K562 (cell line): ENCODE results near the gene ZBTB16. TPM values are rescaled to one million over a fixed set of nuclear protein-coding genes. Genes with fewer than 3 reads are reported as not detected.

Experiments used
- ATAC-seq: fragments of 200-7000 bp; cut with Tn5 transposase; 3 replicates; pipeline ENCODE4 v1.9.1; 2020; ENCODE audit warnings: moderate library complexity
- BruUV-seq: library from RNA; stranded (reverse); fragments of 400-500 nt; replicated peaks from 2 replicates; lab custom pipeline; 2021; lab: Mats Ljungman, UMichigan
- CTCF ChIA-PET: fragments of 300-600 bp; formaldehyde crosslinking; extraction: SDS; loops from one replicate; lab custom pipeline; 2021; ENCODE audit warnings: low intra/inter-chr PET ratio; lab: Yijun Ruan, JAX
- POLR2A ChIA-PET: fragments of 300-600, 350-650 bp; sonication (Branson Sonifier 250); formaldehyde crosslinking; extraction: SDS; loops from one replicate; lab custom pipeline; 2021; ENCODE audit warnings: antibody characterized with exemption, inconsistent platforms; lab: Yijun Ruan, JAX
- DNase-seq, 4 experiments: peaks; one replicate each; pipeline versions ENCODE4 v3.0.0 to v3.0.0-alpha.2; 2011 to 2018; ENCODE audit warnings: low spot score in 3 of 4, mixed read lengths in 3 of 4; ENCODE audit errors: extremely low read depth in 1 of 4
- FAIRE-seq: peaks from 2 replicates; lab custom pipeline; 2011; peaks lifted over from hg19 to GRCh38; lab: Jason Lieb, UNC
- H2AFZ ChIP-seq: 2 replicates; pipeline ENCODE4 v1.6.0; 2011; ENCODE audit warnings: low read depth, low read length, control low read depth, inconsistent platforms
- H3K27ac ChIP-seq: fragments of 200-600 bp; 3 replicates; pipeline ENCODE4 v1.8.0; 2011; ENCODE audit warnings: low read depth, mild to moderate bottlenecking, control low read depth, inconsistent platforms, low read length, moderate library complexity, mixed read lengths; ENCODE audit errors: extremely low read depth
- H3K27me3 ChIP-seq, 2 experiments: fragments of 300-600 bp in 1 of 2; 2 replicates in 1 of 2; 3 replicates in 1 of 2; pipeline versions ENCODE4 v1.6.0 to v1.8.0; 2011; ENCODE audit warnings: inconsistent platforms in 2 of 2, low read length in 2 of 2, mild to moderate bottlenecking in 1 of 2, mixed read lengths in 1 of 2, moderate library complexity in 1 of 2; ENCODE audit not compliant: control insufficient read depth in 2 of 2, insufficient read depth in 2 of 2
- H3K36me3 ChIP-seq: fragments of 300-600 bp; 3 replicates; pipeline ENCODE4 v1.8.0; 2011; ENCODE audit warnings: mild to moderate bottlenecking, low read length, inconsistent platforms; ENCODE audit not compliant: control insufficient read depth, insufficient read depth
- H3K4me1 ChIP-seq, 2 experiments: fragments of 200-600 bp in 1 of 2; replicated peaks in 1 of 2; 2 replicates in 1 of 2; 3 replicates in 1 of 2; pipeline versions ENCODE4 v1.5.1 to v1.8.0; 2011; ENCODE audit warnings: inconsistent platforms in 2 of 2, low read length in 2 of 2, mild to moderate bottlenecking in 1 of 2, mixed read lengths in 1 of 2, moderate library complexity in 1 of 2; ENCODE audit not compliant: control insufficient read depth in 2 of 2, insufficient read depth in 2 of 2
- H3K4me2 ChIP-seq: 2 replicates; pipeline ENCODE4 v1.6.1; 2011; ENCODE audit warnings: low read length, control low read depth, inconsistent platforms, mixed read lengths; ENCODE audit not compliant: insufficient read depth
- H3K4me3 ChIP-seq: fragments of 200-600 bp; sonication (generic), shearing (Covaris generic); 2 replicates; pipeline ENCODE4 v1.5.1; 2016; ENCODE audit warnings: control low read depth, inconsistent platforms
- H3K79me2 ChIP-seq: fragments of 200-600 bp; 3 replicates; pipeline ENCODE4 v1.8.0; 2011; ENCODE audit warnings: low read length, inconsistent platforms; ENCODE audit not compliant: control insufficient read depth, insufficient read depth
- H3K9ac ChIP-seq, 2 experiments: 2 replicates each; pipeline versions ENCODE4 v1.6.0 to v1.6.1; 2011; ENCODE audit warnings: low read depth in 2 of 2, low read length in 2 of 2, control low read depth in 1 of 2, inconsistent platforms in 1 of 2, mild to moderate bottlenecking in 1 of 2, mixed read lengths in 1 of 2; ENCODE audit not compliant: insufficient read depth in 1 of 2
- H3K9me1 ChIP-seq: one replicate; pipeline ENCODE4 v1.6.0; 2011; ENCODE audit warnings: inconsistent platforms, mild to moderate bottlenecking, low read length, moderate library complexity; ENCODE audit not compliant: control insufficient read depth, insufficient read depth
- H3K9me3 ChIP-seq: replicated peaks from 2 replicates; pipeline ENCODE4 v1.5.1; 2011; ENCODE audit warnings: low read depth, low read length, inconsistent platforms; ENCODE audit not compliant: control insufficient read depth, insufficient read depth
- H4K20me1 ChIP-seq: replicated peaks from 2 replicates; pipeline ENCODE4 v1.6.1; 2011; ENCODE audit warnings: low read length, inconsistent platforms, mixed read lengths; ENCODE audit not compliant: control insufficient read depth, insufficient read depth
- BRD9 ChIP-seq: fragments of 450-650 bp; IDR thresholded peaks from 2 replicates; pipeline ENCODE4 v1.6.1; 2018; ENCODE audit warnings: low read depth; ENCODE audit not compliant: partially characterized antibody
- MECOM ChIP-seq: fragments of 250-450 bp; sonication (Bioruptor Pico); IDR thresholded peaks from 2 replicates; pipeline ENCODE4 v1.8.0; 2022; ENCODE audit warnings: inconsistent platforms
- NCOA1 ChIP-seq: fragments of 450-650 bp; IDR thresholded peaks from 2 replicates; pipeline ENCODE4 v1.6.1; 2016; ENCODE audit warnings: low read depth
- NFRKB ChIP-seq: fragments of 450-650 bp; IDR thresholded peaks from 2 replicates; pipeline ENCODE4 v1.6.1; 2016; ENCODE audit warnings: low read depth
- RNF2 ChIP-seq: sonication (generic); IDR thresholded peaks from 2 replicates; pipeline ENCODE4 v1.6.1; 2016
- STAT5B ChIP-seq: fragments of 250-450 bp; sonication (Bioruptor Pico); IDR thresholded peaks from 2 replicates; pipeline ENCODE4 v1.8.0; 2021; ENCODE audit warnings: mild to moderate bottlenecking, inconsistent platforms
- TBL1XR1 ChIP-seq, 2 experiments: IDR thresholded peaks; 2 replicates each; pipeline ENCODE4 v1.6.1; 2012; ENCODE audit warnings: improper control_type of control experiment in 2 of 2, low read length in 2 of 2, mild to moderate bottlenecking in 1 of 2
- WGBS: fragments of 100-300 bp; shearing (Covaris generic); methylation state at CpG from one replicate; pipeline ENCODE4 v1.1.6; 2016; ENCODE audit warnings: low coverage, mixed read lengths; ENCODE audit not compliant: insufficient coverage; ENCODE audit errors: missing lambda C conversion rate; 5-methylcytosine and 5-hydroxymethylcytosine counted together
- in situ Hi-C: fragments of 300-500 bp; cut with MboI; formaldehyde crosslinking; loops from 4 replicates; pipeline ENCODE4 v1.15.0; 2018; ENCODE audit warnings: inconsistent platforms, mixed read lengths
- intact Hi-C: fragments of 100-400 bp; cut with micrococcal nuclease; formaldehyde crosslinking; loops from 2 replicates; pipeline ENCODE4 v1.14.2; 2022
- polyA plus RNA-seq, 8 experiments: library from polyadenylated mRNA; depleted of rRNA in 4 of 8; stranded (reverse) in 5 of 8; unstranded in 3 of 8; fragments of >200 nt; fragmentation: Nextera tagmentation in 2 of 8; fragmentation: Illumina TruSeq in 1 of 8; extraction: Ambion mirVana in 2 of 8; extraction: Trizol in 1 of 8; gene quantifications; 2 replicates each; pipeline versions ENCODE4 v1.2.1 to v1.2.3, GENCODE V29; 2011 to 2014; ENCODE audit warnings: inconsistent platforms in 1 of 8, missing spikeins in 1 of 8
- total RNA-seq, 7 experiments: library from RNA; depleted of rRNA in 6 of 7; stranded (reverse); fragments of >200 nt in 6 of 7; fragmentation: Illumina TruSeq in 2 of 7; extraction: Trizol in 2 of 7; gene quantifications; 2 replicates each; pipeline versions ENCODE4 v1.2.1 to v1.2.3, GENCODE V29; 2011 to 2021; ENCODE audit warnings: low replicate concordance in 1 of 7

The ZBTB16 gene
- total and polyA plus RNA-seq, 9 of the 15 experiments (the other 6 are each of a cell fraction or from before 2014, with no cell fraction given): 0.06 to 0.40 (median 0.24) TPM; not detected in 4

DNA sequence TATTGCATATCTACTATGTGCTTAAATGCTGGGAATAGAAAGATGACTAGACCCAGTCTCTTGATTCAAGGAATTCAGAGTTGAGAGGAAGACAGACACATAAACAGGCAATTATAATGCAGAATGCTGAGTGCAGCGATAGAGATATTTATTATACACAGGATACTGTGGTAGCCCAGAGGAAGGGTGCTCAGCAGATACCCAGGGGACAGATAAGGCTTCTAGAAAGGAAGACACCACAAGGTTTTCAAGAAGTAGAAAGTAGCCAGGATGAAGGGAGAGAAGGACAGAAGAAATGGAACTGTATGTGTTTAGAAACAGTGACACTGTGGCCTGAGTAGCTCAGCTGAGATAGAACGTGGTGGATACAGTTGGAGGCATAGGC, 157.3 kb downstream of the ZBTB16 start (continued):
- peak in 1 of 2 experiments; percentile 9; a peak in 1 of 4 replicates for TF ChIP-seq TBL1XR1 (IDR thresholded peaks at IDR 0.05; ENCODE audit: low read length in 2 of 2)
- TF ChIP-seq NFRKB: peak; percentile 34; the same call in 1 of the 2 replicates
- TF ChIP-seq NCOA1: no peak
- TF ChIP-seq MECOM (CRISPR knock-in tag): peak; percentile 55; the same call in 1 of the 2 replicates

DNA sequence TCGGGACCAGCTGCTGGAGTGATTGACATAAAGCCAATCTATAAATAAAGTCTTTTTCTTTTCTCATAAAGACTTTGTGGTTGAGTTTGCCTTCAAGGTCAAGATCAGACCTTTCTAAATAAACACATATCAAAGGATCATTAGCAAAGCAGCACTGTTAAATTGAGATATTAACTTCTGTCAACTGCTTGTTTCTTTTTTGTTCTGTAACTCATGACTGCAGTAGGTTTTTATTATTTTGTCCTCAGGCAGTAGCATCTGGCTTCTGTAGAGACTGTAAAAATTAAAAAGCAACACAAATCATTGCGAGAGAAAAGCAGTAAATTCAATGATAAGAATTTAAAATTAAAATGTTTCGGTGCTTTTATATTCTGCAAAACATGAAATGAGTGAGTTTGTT, 159.0 kb downstream of the ZBTB16 start:
- FAIRE-seq: no peak
- Histone ChIP-seq H3K36me3 (no peaks in the 10 kb centered on the region), H3K27me3 (no peaks in the 10 kb centered on the region), H3K4me3 (no peak overlapping the region), H3K4me1 (peaks cover 34 to 72% of the 10 kb centered on the region in 2 experiments), H4K20me1 (no peaks in the 10 kb centered on the region; the same call in 1 of the 2 replicates), H3K9ac (no peak overlapping the region), H2AFZ (no peak overlapping the region), H3K4me2 (no peak overlapping the region; the same call in 1 of the 2 replicates), H3K9me3 (peaks cover 4% of the 10 kb centered on the region), H3K79me2 (no peaks in the 10 kb centered on the region), H3K27ac (no peak overlapping the region; the same call in 2 of the 3 replicates), H3K9me1 (no peaks in the 10 kb centered on the region)
- WGBS: 93% methylated on average over 3 of the region's 3 CpGs
- DNase-seq: no peak
- no peak for ATAC-seq
- in situ Hi-C loops (no loop called here), intact Hi-C loops (loop anchor here (5.0 kb wide), 2 partner anchors 34 to 551 kb away; no protein-coding TSS in a partner anchor)
- ChIA-PET POLR2A (interaction anchor here (0.7 kb wide), 1 partner anchor 10 kb away, joined by 5 read pairs; no protein-coding TSS in a partner anchor), CTCF (no interaction called here)
- TF ChIP-seq RNF2 (no peak), STAT5B (CRISPR knock-in tag) (no peak), BRD9 (no peak)
- no TSS peak for BruUV-seq
